HEK293 (cell line): Measurements from ENCODE around the gene TBK1.

Experiments used
- ZNF146 ChIP-seq: fragments of 450-650 bp; formaldehyde crosslinking; IDR thresholded peaks from 2 replicates; pipeline ENCODE4 v1.5.1; 2016; ENCODE audit warnings: missing biosample characterization, missing genetic modification characterization
- ZNF626 ChIP-seq: fragments of 450-650 bp; sonication (Bioruptor Pico); formaldehyde crosslinking; IDR thresholded peaks from 2 replicates; pipeline ENCODE4 v1.5.1; 2018; ENCODE audit warnings: missing biosample characterization, missing genetic modification characterization, inconsistent platforms
- ZNF830 ChIP-seq: fragments of 450-650 bp; IDR thresholded peaks from 2 replicates; pipeline ENCODE4 v1.5.0; 2018; ENCODE audit warnings: missing biosample characterization, missing genetic modification characterization, low read depth, mild to moderate bottlenecking, moderate library complexity
- TF ChIP-seq, protein P1 (sequence below): sonication (generic); formaldehyde crosslinking; IDR thresholded peaks from 2 replicates; pipeline ENCODE4 v1.8.1; 2022; ENCODE audit warnings: mild to moderate bottlenecking, moderate library complexity, missing genetic modification reagents
- TF ChIP-seq, protein P2 (sequence below): fragments of 450-650 bp; formaldehyde crosslinking; IDR thresholded peaks from 2 replicates; pipeline ENCODE4 v1.5.1; 2016; ENCODE audit warnings: missing biosample characterization, missing genetic modification characterization

DNA sequence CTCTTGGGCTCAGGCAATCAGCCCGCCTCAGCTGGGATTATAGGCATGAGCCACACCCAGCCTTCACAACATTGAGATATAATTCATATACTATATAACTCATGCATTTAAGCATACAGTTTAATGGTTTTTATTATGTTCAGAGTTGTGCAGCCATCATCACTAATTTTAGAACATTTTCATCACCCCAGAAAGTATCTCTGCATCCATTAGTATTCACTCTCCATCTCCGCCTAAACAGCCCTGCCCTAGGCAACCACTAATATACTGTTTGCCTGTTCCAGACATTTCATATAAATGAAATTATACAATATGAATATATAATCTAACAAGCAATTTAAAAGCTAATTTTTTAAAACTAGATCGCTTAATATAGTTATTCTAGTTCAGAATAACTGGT, 34.7 kb downstream of the TBK1 start:
- no peak for TF ChIP-seq ZNF830 (tag by site-specific recombination)
- TF ChIP-seq, protein P1, sequence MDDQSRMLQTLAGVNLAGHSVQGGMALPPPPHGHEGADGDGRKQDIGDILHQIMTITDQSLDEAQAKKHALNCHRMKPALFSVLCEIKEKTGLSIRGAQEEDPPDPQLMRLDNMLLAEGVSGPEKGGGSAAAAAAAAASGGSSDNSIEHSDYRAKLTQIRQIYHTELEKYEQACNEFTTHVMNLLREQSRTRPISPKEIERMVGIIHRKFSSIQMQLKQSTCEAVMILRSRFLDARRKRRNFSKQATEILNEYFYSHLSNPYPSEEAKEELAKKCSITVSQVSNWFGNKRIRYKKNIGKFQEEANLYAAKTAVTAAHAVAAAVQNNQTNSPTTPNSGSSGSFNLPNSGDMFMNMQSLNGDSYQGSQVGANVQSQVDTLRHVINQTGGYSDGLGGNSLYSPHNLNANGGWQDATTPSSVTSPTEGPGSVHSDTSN, result no peak
- TF ChIP-seq, protein P2, sequence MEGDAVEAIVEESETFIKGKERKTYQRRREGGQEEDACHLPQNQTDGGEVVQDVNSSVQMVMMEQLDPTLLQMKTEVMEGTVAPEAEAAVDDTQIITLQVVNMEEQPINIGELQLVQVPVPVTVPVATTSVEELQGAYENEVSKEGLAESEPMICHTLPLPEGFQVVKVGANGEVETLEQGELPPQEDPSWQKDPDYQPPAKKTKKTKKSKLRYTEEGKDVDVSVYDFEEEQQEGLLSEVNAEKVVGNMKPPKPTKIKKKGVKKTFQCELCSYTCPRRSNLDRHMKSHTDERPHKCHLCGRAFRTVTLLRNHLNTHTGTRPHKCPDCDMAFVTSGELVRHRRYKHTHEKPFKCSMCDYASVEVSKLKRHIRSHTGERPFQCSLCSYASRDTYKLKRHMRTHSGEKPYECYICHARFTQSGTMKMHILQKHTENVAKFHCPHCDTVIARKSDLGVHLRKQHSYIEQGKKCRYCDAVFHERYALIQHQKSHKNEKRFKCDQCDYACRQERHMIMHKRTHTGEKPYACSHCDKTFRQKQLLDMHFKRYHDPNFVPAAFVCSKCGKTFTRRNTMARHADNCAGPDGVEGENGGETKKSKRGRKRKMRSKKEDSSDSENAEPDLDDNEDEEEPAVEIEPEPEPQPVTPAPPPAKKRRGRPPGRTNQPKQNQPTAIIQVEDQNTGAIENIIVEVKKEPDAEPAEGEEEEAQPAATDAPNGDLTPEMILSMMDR (tag by site-specific recombination), result no peak
- no peak for TF ChIP-seq ZNF626
- no peak for TF ChIP-seq ZNF146
